Activated naive CD4-positive, alpha-beta T cell treated with anti-CD3 and anti-CD28 coated beads, Interleukin-2, amount 50 U/mL, for 24 hours (primary cell): ENCODE results near the gene CPN1.
"Not testable (repeated sequence)": the region's sequence is repeated elsewhere in the genome, so short reads cannot be mapped to it uniquely, and the experiment has no call there.

Experiments
- H3K27ac Mint-ChIP-seq: one replicate; pipeline ENCODE4 v1.8.0; 2021; ENCODE audit warnings: mild to moderate bottlenecking, mixed read lengths
- H3K27me3 Mint-ChIP-seq: one replicate; pipeline ENCODE4 v1.8.0; 2021; ENCODE audit warnings: mixed read lengths
- H3K36me3 Mint-ChIP-seq: one replicate; pipeline ENCODE4 v1.8.0; 2021; ENCODE audit warnings: mixed read lengths
- H3K4me1 Mint-ChIP-seq: one replicate; pipeline ENCODE4 v1.8.0; 2021; ENCODE audit warnings: mixed read lengths
- H3K4me3 Mint-ChIP-seq: one replicate; pipeline ENCODE4 v1.8.0; 2021; ENCODE audit warnings: mild to moderate bottlenecking, mixed read lengths
- H3K9me3 Mint-ChIP-seq: one replicate; pipeline ENCODE4 v1.8.0; 2021; ENCODE audit warnings: mixed read lengths

Gene CPN1

GRCh38 chr10:100081075-100082001 lies at the start of gene CPN1:
Gene CPN1, minus strand, starts transcription at chr10:100081869. Its CDS starts 244 bp downstream, at chr10:100081625.
- no peaks in the 10 kb centered on the region for H3K36me3 Mint-ChIP-seq
- no peak within 1 kb of the TSS for H3K4me3 Mint-ChIP-seq
- no peaks in the 10 kb centered on the region for H3K4me1 Mint-ChIP-seq
- H3K27me3 Mint-ChIP-seq = peaks cover 11% of the 10 kb centered on the region
- no peak within 1 kb of the TSS for H3K27ac Mint-ChIP-seq
- no peaks in the 10 kb centered on the region for H3K9me3 Mint-ChIP-seq

- H3K4me1 Mint-ChIP-seq = no peaks in the 10 kb centered on the region
- H3K27me3 Mint-ChIP-seq = peaks cover 7% of the 10 kb centered on the region
- H3K9me3 Mint-ChIP-seq = peaks cover 5% of the 10 kb centered on the region
- H3K27ac Mint-ChIP-seq = no peak overlapping the region
- no peak overlapping the region for H3K4me3 Mint-ChIP-seq
- peaks cover 2% of the 10 kb centered on the region for H3K36me3 Mint-ChIP-seq
Measured at GRCh38 chr10:100130831-100131230, 49.2 kb upstream of the CPN1 start.

GRCh38 chr10:100129424-100129823 lies 47.8 kb upstream of the CPN1 start:
- Mint-ChIP-seq H3K27me3 (peaks cover 9% of the 10 kb centered on the region), H3K4me1 (no peaks in the 10 kb centered on the region)

DNA sequence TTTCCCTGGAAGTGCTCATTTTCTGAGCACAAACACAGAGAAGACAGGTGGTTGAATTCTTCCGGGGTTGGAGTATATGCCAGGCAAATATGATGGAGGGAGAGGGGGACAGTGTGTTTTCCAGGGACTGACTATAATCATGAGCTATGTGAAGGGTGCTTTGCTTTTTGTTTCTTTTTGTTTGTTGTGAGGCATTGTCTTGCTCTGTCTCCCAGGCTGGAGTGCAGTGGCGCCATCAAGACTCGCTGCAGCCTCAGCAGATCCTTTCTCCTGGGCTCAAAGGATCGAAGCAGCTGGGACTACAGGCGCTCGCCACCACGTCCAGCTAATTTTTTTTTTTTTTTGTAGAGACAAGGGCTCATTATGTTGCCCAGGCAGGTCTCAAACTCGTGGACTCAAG lies 47.3 kb upstream of the CPN1 start:
- Mint-ChIP-seq H3K4me3 (no peak overlapping the region), H3K27me3 (peaks cover 9% of the 10 kb centered on the region), H3K4me1 (no peaks in the 10 kb centered on the region), H3K36me3 (peaks cover 2% of the 10 kb centered on the region), H3K27ac (no peak overlapping the region), H3K9me3 (peaks cover 4% of the 10 kb centered on the region)

More at GRCh38 chr10:100129424-100129823, 47.8 kb upstream of the CPN1 start:
- Mint-ChIP-seq H3K9me3 (peaks cover 5% of the 10 kb centered on the region), H3K36me3 (peaks cover 2% of the 10 kb centered on the region), H3K4me3 (no peak overlapping the region), H3K27ac (no peak overlapping the region)

DNA sequence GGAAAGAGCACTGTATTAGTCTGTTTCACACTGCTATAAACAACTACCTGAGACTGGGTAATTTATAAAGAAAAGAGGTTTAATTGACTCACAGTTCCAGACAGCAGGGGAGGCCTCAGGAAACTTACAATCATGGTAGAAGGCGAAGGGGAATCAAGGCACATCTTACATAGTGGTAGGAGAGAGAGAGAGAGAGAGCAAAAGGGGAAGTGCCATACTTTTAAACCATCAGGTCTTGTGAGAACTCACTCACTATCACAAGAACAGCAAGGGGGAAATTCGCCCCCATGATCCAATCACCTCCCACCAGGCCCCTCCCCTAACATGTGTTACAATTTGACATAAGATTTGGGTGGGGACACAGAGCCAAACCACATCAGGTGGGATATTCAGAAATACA lies 43.7 kb upstream of the CPN1 start:
- not testable (repeated sequence) for H3K9me3 Mint-ChIP-seq, H3K27me3 Mint-ChIP-seq, H3K4me3 Mint-ChIP-seq, H3K27ac Mint-ChIP-seq, H3K4me1 Mint-ChIP-seq, H3K36me3 Mint-ChIP-seq

GRCh38 chr10:100124097-100124496 lies 42.4 kb upstream of the CPN1 start:
- Mint-ChIP-seq H3K4me3 (no peak overlapping the region), H3K27me3 (peaks cover 9% of the 10 kb centered on the region), H3K27ac (no peak overlapping the region), H3K9me3 (no peaks in the 10 kb centered on the region), H3K4me1 (peaks cover 7% of the 10 kb centered on the region), H3K36me3 (no peaks in the 10 kb centered on the region)

GRCh38 chr10:100122780-100123179 lies 41.1 kb upstream of the CPN1 start:
- Mint-ChIP-seq H3K9me3 (no peaks in the 10 kb centered on the region), H3K4me1 (peaks cover 7% of the 10 kb centered on the region), H3K27ac (no peak overlapping the region), H3K36me3 (no peaks in the 10 kb centered on the region), H3K4me3 (no peak overlapping the region), H3K27me3 (peaks cover 3% of the 10 kb centered on the region)

- Mint-ChIP-seq H3K27ac (no peak overlapping the region), H3K36me3 (no peaks in the 10 kb centered on the region), H3K27me3 (peaks cover 2% of the 10 kb centered on the region), H3K4me1 (peaks cover 7% of the 10 kb centered on the region), H3K9me3 (no peaks in the 10 kb centered on the region), H3K4me3 (no peak overlapping the region)
Measured at GRCh38 chr10:100120550-100120949, 38.9 kb upstream of the CPN1 start.

DNA sequence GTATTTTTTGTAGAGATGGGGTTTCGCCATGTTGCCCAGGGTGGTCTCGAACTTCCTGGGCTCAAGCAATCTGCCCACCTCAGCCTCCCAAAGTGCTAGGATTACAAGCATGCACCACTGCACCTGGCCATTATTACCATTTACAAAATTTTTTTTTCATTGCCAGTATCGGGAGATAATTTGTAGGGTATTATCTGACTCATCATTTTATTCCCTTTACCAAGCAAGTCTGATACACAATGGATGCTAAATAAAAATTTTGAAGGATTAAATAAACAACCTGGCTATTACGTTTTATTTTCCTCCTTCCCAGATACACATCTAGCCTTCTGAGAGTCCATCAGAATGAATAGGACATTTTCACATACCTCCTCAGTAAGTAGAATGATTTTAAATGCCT lies 38.1 kb upstream of the CPN1 start:
- Mint-ChIP-seq H3K9me3 (no peaks in the 10 kb centered on the region), H3K27ac (no peak overlapping the region), H3K36me3 (no peaks in the 10 kb centered on the region), H3K4me3 (no peak overlapping the region), H3K4me1 (peaks cover 7% of the 10 kb centered on the region), H3K27me3 (peaks cover 3% of the 10 kb centered on the region)

DNA sequence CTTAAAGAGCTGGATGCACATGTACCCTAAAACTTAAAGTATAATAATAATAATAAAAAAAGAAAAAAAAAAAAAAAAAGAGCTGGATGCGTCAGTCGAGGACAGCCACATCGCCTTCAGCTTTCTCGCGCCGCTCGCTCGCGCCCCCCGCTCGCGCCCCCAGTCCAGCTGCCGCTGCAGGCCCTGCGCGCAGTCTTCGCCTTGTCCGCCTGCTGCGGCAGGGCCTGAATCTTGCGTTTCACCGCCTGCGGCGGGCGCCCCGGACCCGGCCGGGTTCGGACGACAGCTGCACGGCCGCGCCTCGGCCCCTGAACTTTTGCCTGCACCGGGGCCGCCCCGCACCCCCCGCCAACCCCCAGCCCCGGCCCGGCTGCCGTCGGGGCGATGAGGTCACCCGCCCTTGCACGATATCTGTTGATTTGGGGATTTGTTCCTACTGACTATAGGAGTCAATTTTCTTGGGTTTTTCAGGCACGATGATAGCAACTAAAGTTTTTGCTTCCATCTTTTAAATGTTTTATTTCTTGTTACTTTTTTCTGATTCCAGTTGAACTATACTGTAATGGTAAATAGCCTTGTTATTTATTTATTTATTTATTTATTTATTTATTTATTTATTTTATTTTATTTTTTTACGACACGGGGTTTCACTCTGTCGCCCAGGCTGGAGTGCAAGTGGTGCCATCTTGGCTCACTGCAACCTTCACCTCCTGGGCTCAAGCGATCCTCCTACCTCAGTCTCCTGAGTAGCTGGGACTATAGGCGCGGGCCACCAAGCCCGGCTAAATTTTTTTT lies 33.5 kb upstream of the CPN1 start:
- no peaks in the 10 kb centered on the region for H3K9me3 Mint-ChIP-seq
- H3K27me3 Mint-ChIP-seq = peaks cover 10% of the 10 kb centered on the region
- no peak overlapping the region for H3K4me3 Mint-ChIP-seq
- H3K36me3 Mint-ChIP-seq = no peaks in the 10 kb centered on the region
- no peaks in the 10 kb centered on the region for H3K4me1 Mint-ChIP-seq
- H3K27ac Mint-ChIP-seq = no peak overlapping the region

DNA sequence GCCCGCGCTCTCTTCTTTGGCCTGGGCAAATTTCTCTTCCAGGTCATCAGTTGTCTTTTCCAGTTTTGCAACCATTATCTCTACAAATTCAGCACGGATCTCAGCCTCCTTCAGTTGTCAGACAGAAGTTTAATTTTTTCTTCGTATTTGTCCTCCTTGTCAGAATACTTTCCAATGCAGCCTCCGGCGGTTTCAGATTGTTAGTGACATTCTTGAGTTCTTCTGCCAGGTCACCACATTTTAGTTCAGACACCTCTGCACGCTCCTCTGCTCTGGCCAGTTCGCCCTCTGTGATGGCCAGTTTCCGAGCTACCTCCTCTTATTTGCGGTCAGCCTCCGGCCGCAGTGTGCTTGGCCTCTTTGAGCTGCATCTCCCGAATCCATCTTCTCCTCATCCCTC lies 32.8 kb upstream of the CPN1 start:
- H3K9me3 Mint-ChIP-seq = no peaks in the 10 kb centered on the region
- peaks cover 10% of the 10 kb centered on the region for H3K27me3 Mint-ChIP-seq
- no peak overlapping the region for H3K4me3 Mint-ChIP-seq
- H3K4me1 Mint-ChIP-seq = no peaks in the 10 kb centered on the region
- H3K36me3 Mint-ChIP-seq = no peaks in the 10 kb centered on the region
- no peak overlapping the region for H3K27ac Mint-ChIP-seq

DNA sequence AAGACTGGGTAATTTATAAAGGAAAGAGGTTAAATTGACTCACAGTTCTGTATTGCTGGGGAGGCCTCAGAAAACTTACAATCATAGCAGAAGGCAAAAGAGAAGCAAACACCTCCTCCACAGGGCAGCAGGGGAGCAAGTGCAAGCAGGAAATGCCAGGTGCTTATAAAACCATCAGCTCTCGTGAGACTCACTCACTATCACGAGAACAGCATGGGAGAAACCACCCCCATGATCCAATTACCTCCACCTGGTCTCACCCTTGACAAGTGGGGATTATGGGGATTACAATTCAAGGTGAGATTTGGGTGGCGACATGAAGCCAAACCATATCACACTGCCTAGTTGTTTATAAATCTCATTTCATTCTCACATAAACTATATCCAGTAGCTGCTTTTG lies 28.0 kb upstream of the CPN1 start:
- peaks cover 3% of the 10 kb centered on the region for H3K9me3 Mint-ChIP-seq
- H3K27ac Mint-ChIP-seq = no peak overlapping the region
- peaks cover 9% of the 10 kb centered on the region for H3K27me3 Mint-ChIP-seq
- no peaks in the 10 kb centered on the region for H3K4me1 Mint-ChIP-seq
- no peak overlapping the region for H3K4me3 Mint-ChIP-seq
- no peaks in the 10 kb centered on the region for H3K36me3 Mint-ChIP-seq

DNA sequence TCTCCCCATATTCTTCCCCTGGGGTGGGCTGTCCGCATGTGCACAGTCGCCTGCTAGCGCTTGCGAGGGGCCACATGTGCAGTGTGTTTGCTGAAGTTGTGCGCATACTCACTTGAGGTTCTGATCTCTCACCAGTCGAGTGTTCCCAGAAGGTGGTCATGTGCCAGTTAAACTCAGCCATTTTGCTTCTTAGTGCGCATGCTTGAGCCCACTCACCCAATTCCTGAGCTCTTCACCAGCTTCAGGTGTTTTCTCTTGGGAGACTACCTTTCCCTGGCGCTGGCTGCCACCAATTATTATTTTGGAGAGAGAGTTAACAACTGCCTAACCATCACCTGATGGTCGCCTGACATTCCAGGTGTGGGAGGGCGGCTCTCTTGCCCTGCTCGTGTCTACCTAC lies 25.2 kb upstream of the CPN1 start:
- peaks cover 1% of the 10 kb centered on the region for H3K36me3 Mint-ChIP-seq
- H3K27ac Mint-ChIP-seq = no peak overlapping the region
- H3K9me3 Mint-ChIP-seq = peaks cover 14% of the 10 kb centered on the region
- no peaks in the 10 kb centered on the region for H3K4me1 Mint-ChIP-seq
- H3K4me3 Mint-ChIP-seq = no peak overlapping the region
- peaks cover 16% of the 10 kb centered on the region for H3K27me3 Mint-ChIP-seq

- peaks cover 21% of the 10 kb centered on the region for H3K27me3 Mint-ChIP-seq
Measured at GRCh38 chr10:100104300-100104699, 22.6 kb upstream of the CPN1 start.

DNA sequence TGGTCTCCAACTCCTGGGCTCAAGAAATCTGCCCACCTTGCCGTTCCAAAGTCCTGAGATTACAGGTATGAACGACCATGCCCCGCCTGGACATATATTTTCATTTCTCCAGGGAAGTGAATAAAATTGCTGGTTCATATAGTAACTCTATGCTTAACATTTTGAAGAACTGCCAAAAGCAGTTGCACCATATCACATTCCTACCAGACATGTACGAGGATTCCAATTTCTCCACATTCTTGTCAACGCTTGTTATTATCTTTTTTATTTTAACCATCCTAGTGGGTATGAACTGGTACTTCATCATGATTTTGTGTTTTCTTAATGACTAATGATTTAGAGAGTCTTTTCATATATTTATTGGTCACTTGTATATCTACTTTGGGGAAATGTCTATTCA lies 21.9 kb upstream of the CPN1 start:
- Mint-ChIP-seq H3K4me3 (no peak overlapping the region), H3K4me1 (no peaks in the 10 kb centered on the region), H3K9me3 (peaks cover 14% of the 10 kb centered on the region), H3K27me3 (peaks cover 21% of the 10 kb centered on the region), H3K36me3 (peaks cover 1% of the 10 kb centered on the region), H3K27ac (no peak overlapping the region)

More at GRCh38 chr10:100104300-100104699, 22.6 kb upstream of the CPN1 start:
- Mint-ChIP-seq H3K4me3 (no peak overlapping the region), H3K9me3 (peaks cover 14% of the 10 kb centered on the region), H3K36me3 (peaks cover 1% of the 10 kb centered on the region), H3K4me1 (no peaks in the 10 kb centered on the region), H3K27ac (peak overlapping the region; percentile 36)
